Testis (tissue), 2 donors: ENCODE data around the gene ATAT1.

ENCODE experiments used
- CTCF ChIP-seq, 3 experiments: fragments of 450-650 bp in 2 of 3; fragments of 200-600 bp in 1 of 3; sonication (generic) in 1 of 3; IDR thresholded peaks; one replicate each; pipeline ENCODE4 v1.5.1; 2016 to 2019; ENCODE audit warnings: antibody characterized with exemption in 3 of 3, mild to moderate bottlenecking in 2 of 3, moderate library complexity in 1 of 3
- POLR2A ChIP-seq: fragments of 450-650 bp; IDR thresholded peaks from one replicate; pipeline ENCODE4 v1.6.1; 2017; ENCODE audit warnings: antibody characterized with exemption, mild to moderate bottlenecking, moderate library complexity

DNA sequence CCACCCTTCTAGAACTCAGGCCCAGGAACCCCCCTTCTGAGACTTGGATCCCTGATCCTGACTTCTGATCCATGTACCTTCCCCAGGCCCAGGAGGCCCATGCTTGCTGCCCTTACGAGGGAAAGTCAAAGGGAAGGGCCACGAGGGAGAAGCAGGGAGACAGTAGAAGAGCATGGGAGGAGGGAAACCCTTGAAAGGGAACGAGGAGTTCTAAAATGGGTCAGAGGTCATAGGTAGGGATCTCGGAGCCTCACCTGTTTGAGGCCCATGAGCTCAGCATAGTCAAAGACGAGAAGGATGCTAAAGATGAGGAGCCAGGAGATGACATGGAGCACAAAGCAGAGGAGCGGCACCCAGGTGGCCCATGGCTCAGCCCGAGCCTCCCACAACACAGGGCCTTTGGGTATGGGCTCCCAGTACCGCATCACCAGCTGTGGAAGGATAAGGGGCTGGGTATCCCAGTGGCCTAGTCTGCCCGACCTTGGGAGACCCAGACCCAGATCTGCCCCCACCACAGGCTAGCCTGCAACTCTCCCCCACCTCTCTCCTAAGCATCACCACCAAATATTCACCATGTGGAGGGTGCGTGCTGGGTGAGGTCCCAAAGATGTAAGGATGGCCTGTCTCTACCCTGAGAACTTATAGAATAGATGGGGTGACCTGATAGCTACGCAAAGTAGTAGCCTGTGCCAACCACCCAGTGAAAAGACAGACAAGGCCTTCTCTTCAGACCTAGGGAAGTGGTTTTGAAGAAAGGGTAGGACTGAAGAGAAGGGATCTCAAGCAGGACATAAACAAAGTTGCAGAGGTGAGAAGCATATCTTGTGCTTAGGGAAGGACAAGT, 62.6 kb downstream of the ATAT1 start:
- TF ChIP-seq POLR2A (no peak), CTCF (IDR thresholded peaks at IDR 0.05) (no peak)
